ENCODE data around the gene NKPD1.

DNA sequence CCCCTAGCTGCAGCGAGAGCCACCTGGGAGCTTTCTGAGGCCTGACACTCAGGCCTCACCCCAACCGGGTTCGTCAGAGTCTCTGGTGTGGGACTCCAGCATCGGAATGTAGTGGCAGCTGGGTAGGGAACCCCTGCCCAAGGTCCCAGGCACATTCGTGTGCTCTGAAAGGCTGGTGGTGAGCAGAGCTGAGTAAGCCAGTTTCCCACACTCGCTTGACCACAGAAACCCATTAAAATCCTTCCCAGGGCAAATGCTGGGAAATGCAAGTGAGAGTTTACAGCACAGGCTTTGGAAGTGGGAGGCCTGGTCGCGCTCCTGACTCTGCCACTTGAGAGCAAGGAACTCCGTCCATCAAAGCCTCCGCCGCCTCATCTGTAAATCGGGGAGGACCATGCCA lies 13.0 kb upstream of the NKPD1 start:
- no peak for TF ChIP-seq POLR2A (IDR thresholded peaks at IDR 0.05)
- TF ChIP-seq, protein P1, sequence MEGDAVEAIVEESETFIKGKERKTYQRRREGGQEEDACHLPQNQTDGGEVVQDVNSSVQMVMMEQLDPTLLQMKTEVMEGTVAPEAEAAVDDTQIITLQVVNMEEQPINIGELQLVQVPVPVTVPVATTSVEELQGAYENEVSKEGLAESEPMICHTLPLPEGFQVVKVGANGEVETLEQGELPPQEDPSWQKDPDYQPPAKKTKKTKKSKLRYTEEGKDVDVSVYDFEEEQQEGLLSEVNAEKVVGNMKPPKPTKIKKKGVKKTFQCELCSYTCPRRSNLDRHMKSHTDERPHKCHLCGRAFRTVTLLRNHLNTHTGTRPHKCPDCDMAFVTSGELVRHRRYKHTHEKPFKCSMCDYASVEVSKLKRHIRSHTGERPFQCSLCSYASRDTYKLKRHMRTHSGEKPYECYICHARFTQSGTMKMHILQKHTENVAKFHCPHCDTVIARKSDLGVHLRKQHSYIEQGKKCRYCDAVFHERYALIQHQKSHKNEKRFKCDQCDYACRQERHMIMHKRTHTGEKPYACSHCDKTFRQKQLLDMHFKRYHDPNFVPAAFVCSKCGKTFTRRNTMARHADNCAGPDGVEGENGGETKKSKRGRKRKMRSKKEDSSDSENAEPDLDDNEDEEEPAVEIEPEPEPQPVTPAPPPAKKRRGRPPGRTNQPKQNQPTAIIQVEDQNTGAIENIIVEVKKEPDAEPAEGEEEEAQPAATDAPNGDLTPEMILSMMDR (IDR thresholded peaks at IDR 0.05) = no peak
